Hypothalamus (tissue), 51 donors: ENCODE data around the gene MRPS27.

ENCODE experiments used
- DNase-seq, 51 donors: peaks; one replicate each; lab custom pipeline; 2025; lab: John Stamatoyannopoulos, UW

MRPS27 gene

GRCh38 chr5:72292411-72292810, 27.6 kb downstream of the MRPS27 start:
- DNase-seq = no peak

- no peak for DNase-seq
Observed at GRCh38 chr5:72291601-72292000, 28.4 kb downstream of the MRPS27 start.

DNA sequence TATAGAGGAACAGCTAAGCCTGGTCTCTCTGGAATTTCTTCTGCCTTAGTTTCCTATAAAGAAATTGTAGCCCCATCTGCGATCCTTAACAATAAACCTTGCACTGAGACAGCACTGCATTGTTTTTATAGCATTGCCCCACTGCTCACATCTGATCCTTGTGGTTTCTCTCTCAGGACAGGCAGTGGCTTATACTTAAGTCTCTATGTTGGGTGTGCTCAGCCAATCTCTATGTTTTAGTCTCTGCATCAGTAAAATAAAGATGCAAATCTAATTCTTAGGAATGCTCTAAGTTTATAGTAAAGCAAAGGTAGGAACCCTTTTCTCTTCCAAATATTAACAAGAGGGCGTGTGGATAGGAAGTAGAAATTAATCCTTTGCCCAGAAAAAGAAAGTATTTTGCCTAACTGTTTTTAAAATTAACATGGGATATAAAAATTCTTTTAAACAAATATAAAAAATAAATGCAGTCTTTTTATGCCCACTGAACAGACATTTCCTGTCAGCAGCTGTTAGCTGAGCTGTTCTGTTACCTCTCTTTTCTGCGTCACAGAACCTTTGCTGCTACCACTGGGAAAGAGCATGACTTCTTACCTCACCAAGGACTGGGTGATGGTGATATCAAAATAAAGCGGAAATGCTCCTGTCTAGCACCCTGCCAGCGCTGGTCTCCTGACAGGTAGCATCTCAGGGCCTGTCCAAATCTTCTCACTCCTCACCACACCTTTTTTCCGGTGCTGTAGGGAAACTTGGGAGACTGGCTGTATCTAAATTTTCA, 29.5 kb downstream of the MRPS27 start:
- DNase-seq = no peak

GRCh38 chr5:72288924-72289323, 31.1 kb downstream of the MRPS27 start:
- DNase-seq = peak in 4 of 51 donors; percentile 3 to 82 (median 16)

- DNase-seq = no peak
Observed at GRCh38 chr5:72286798-72287197, 33.2 kb downstream of the MRPS27 start.

GRCh38 chr5:72285424-72285821, 34.6 kb downstream of the MRPS27 start:
- DNase-seq = no peak

GRCh38 chr5:72284559-72285423, 35.2 kb downstream of the MRPS27 start:
- no peak for DNase-seq

DNA sequence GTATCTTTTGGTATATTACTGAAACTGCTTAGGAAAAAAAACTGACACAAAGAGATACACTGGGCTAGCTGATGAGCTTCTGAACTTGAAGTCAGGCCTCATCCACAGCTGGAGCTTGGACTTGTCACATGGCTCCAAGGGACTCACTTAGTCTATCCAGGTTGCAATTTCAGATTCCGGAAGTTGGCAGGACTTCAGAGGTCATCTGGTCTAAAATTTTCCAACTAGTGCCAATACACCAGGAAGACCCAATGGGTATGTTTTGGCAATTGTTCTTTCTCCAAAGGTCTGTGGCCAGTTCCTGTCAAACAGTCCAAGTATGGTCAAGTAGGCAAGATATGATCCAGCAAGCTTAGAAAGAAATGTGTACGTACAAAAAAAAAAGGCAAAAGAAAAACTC, 36.7 kb downstream of the MRPS27 start:
- DNase-seq = no peak

GRCh38 chr5:72282878-72283277, 37.2 kb downstream of the MRPS27 start:
- no peak for DNase-seq

DNA sequence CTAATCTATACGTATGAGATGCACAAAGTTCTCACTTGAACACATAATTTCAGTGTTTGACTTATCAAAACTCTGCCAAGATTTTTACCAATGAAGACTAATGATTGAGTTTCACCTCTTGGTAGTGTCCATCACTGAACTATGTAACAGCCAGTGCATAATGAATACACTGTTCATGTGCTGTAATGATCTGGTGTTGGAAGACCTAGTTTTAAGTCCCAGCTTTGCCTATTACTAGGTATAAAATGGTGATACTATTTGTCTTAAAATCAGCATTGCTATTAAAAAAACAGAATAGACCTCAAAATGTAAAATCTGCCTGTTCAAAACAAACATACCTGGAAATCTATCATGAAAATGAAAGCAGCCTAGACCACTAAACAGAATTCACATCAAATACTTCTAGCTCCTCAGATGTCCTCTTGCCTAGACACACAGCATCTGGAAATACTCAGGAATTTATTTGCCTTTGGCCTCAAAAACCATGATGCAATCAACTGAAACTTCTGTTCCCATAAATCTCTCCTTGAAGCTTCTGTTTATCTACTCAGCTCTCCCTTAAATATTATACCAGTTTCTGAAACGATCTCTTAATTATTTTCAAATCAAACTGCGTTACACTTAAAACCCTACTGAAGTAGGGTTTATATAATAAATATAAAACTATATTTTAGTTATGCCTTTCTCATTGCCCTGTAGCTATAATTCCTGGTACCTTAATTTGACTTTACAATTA, 38.1 kb downstream of the MRPS27 start:
- DNase-seq = no peak

DNA sequence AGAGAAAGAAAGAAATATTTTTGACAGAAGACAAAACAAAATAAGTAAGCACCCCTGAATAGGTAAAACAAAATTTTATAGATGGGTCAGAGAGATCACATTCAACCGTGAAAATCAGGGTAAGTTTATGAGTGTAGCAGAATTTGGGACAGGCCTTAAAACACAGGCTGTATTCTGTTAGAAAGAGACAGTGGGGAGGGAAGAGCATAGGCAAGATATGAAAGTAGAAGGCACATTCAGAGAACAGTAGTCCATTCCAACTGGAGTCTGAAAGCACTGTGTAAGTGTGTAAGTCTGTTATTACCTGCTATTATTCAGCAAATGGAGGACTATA, 38.6 kb downstream of the MRPS27 start:
- DNase-seq = no peak

- peak in 7 of 51 donors; percentile 1 to 69 (median 13) for DNase-seq
Observed at GRCh38 chr5:72280581-72281069, 39.4 kb downstream of the MRPS27 start.

DNA sequence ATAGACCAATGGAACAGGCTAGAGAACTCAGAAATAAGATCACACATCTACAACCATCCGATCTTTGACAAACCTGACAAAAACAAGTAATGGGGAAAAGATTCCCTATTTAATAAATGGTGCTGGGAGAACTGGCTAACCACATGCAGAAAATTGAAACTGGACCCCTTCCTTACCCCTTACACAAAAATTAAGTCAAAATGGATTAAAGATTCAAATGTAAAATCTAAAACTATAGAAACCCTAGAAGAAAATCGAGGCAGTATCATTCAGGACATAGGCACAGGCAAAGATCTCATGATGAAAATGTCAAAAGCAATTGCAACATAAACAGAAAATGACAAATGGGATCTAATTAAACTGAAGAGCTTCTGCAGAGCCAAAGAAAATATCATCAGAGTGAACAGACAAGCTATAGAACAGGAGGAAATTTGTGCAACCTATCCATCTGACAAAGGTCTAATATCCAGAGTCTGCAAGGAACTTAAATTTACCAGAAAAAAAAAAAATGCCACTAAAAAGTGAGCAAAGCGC, 43.8 kb downstream of the MRPS27 start:
- no peak for DNase-seq

DNA sequence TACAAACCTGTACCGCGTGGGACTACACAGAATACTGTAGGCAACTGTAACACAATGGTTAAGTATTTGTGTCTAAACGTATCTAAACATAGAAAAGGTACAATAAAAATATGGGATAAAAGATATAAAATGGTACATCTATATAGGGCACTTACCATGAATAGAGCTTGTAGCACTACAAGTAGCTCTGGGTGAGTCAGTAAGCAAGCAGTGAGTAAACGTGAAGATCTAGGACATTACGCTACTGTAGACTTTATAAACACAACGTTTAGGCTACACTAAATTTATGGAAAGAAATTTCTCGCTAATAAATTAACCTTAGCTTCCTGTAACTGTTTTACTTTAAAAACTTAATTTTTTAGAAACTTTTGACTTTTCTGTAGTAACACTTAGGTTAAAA, 46.5 kb downstream of the MRPS27 start:
- DNase-seq = no peak

DNA sequence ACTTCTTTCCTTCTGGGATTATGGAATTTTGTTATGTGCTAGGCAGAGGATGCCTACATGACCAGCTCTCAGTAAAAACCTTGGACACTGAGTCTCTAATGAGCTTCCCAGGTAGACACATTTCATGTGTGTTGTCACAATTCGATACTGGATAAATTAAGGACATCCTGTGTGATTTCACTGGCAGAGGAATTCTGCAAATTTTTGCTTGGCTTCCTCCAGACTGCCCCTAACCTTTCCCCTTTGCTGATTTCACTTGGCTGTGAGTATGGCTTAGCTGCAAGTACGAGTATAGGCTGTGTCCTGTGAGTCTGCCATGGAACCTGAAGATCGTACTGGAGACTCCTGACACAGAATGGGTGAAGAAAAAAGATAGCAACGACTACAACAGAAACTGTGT, 47.6 kb downstream of the MRPS27 start:
- DNase-seq = no peak

GRCh38 chr5:72271702-72272101, 48.3 kb downstream of the MRPS27 start:
- DNase-seq = no peak

GRCh38 chr5:72270037-72270436, 50.0 kb downstream of the MRPS27 start:
- no peak for DNase-seq

- DNase-seq = no peak
Observed at GRCh38 chr5:72269411-72269780, 50.6 kb downstream of the MRPS27 start.

- DNase-seq = peak in 3 of 51 donors; percentile 1 to 24 (median 21)
Observed at GRCh38 chr5:72268753-72269410, 51.2 kb downstream of the MRPS27 start.

DNA sequence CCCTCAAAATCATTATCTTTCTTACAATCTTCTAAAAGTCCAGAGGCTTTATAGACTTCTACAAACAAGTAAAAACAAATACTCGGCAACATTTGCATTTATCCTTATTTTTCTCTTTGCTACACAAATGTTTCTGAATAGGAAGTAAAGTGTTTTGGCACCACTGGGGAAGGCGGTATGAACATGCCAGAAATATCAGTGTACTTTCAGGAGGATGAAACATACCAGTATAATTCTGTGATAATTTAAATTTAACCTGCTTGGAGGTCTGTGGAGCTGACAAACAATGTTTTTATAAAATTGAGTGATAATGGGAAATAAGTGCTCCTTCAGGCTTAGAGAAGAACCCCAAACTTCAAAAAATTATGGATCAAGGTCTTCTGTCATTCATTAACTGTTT, 51.8 kb downstream of the MRPS27 start:
- no peak for DNase-seq
